Raji (cell line): ENCODE data around the gene AP1S1.

Source experiments
- POLR2A ChIP-seq: IDR thresholded peaks from 2 replicates; pipeline ENCODE4 v1.6.1; 2011; ENCODE audit warnings: low read depth, low read length, control low read depth; ENCODE audit not compliant: insufficient read depth

The AP1S1 gene

GRCh38 chr7:101122933-101123702 lies 31.2 kb upstream of the AP1S1 start:
- no peak for TF ChIP-seq POLR2A

DNA sequence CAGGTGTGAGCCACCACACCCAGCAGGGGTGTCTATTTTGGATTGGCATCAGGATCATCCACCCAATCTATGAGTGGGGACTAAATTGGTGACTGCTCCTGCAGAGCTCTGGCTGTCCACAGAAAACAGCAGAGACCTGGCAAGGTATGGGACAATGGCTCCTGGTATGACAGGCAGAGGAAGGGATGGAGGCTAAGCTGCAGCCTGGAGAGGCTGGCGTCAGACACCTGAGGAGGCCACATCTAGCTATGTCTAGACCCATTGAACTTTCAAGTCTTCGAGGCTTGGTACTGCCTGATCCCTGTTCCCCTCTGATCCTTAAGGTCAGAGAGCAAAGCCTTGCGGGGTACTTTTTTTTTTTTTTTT lies 30.6 kb upstream of the AP1S1 start:
- no peak for TF ChIP-seq POLR2A

GRCh38 chr7:101124376-101125056 lies 29.8 kb upstream of the AP1S1 start:
- no peak for TF ChIP-seq POLR2A

DNA sequence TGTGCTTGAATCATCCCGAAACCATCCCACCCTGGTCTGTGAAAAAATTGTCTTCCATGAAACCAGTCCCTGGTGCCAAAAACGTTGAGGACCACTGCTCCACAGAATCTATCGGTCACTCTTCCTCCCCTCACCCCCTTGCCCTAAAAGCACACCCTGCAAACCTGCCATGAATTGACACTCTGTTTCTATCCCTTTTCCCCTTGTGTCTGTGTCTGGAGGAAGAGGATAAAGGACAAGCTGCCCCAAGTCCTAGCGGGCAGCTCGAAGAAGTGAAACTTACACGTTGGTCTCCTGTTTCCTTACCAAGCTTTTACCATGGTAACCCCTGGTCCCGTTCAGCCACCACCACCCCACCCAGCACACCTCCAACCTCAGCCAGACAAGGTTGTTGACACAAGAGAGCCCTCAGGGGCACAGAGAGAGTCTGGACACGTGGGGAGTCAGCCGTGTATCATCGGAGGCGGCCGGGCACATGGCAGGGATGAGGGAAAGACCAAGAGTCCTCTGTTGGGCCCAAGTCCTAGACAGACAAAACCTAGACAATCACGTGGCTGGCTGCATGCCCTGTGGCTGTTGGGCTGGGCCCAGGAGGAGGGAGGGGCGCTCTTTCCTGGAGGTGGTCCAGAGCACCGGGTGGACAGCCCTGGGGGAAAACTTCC lies 28.2 kb upstream of the AP1S1 start:
- no peak for TF ChIP-seq POLR2A

DNA sequence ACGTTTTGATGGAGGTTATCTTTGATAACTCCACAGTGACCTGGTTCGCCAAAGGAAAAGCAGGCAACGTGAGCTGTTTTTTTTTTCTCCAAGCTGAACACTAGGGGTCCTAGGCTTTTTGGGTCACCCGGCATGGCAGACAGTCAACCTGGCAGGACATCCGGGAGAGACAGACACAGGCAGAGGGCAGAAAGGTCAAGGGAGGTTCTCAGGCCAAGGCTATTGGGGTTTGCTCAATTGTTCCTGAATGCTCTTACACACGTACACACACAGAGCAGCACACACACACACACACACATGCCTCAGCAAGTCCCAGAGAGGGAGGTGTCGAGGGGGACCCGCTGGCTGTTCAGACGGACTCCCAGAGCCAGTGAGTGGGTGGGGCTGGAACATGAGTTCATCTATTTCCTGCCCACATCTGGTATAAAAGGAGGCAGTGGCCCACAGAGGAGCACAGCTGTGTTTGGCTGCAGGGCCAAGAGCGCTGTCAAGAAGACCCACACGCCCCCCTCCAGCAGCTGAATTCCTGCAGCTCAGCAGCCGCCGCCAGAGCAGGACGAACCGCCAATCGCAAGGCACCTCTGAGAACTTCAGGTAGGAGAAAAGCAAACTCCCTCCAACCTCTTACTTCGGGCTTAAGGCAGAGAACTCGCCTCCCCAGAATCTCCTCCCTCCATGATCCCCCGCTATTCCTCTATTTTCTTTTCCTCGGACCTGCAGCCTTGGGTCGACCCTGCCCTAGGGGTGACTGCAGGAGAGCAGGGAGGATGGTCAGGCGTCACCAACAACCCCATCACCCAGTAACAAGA lies 27.4 kb upstream of the AP1S1 start, which contains the start of gene SERPINE1:
Gene SERPINE1 (plus strand): TSS at position 454 of the 809 bp plus-strand sequence. CDS start 1,290 bp downstream, outside the sequence.
- TF ChIP-seq POLR2A = 0 out of 2 replicates have a peak, but pooled peaks have one; percentile 32

GRCh38 chr7:101127460-101128039 lies 26.7 kb upstream of the AP1S1 start:
- no peak for TF ChIP-seq POLR2A

GRCh38 chr7:101128040-101128834 lies 26.0 kb upstream of the AP1S1 start:
- no peak for TF ChIP-seq POLR2A

GRCh38 chr7:101129603-101130117 lies 24.6 kb upstream of the AP1S1 start:
- TF ChIP-seq POLR2A = no peak

- TF ChIP-seq POLR2A = no peak
Measured at GRCh38 chr7:101133621-101134398, 20.5 kb upstream of the AP1S1 start.

DNA sequence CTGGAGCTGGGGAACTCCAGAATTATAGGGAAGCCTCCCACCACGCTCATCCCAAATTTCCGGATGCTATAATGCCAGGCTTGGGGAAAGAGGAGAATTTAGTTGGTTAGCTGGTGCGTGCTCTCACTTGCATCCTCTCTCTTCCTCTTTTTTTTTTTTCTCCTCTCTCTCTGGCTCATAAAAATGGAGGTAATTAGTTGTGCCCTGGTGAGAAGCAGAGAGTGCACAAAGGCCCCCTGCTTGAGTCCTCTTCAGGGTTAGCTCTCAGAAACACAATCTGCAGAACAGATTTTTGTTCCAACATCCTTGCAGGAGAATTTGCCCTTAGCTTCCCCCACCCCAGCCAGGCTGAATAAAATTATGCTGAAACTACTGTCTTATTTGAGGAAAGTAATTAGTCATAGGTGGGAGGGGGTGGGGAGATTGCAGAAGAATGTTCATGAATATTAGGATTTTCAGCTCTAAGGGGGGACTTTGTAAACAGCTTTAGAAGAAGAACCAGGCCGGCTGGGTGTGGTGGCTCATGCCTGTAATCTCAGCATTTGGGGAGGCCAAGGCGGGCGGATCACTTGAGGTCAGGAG lies 19.8 kb upstream of the AP1S1 start:
- no peak for TF ChIP-seq POLR2A

DNA sequence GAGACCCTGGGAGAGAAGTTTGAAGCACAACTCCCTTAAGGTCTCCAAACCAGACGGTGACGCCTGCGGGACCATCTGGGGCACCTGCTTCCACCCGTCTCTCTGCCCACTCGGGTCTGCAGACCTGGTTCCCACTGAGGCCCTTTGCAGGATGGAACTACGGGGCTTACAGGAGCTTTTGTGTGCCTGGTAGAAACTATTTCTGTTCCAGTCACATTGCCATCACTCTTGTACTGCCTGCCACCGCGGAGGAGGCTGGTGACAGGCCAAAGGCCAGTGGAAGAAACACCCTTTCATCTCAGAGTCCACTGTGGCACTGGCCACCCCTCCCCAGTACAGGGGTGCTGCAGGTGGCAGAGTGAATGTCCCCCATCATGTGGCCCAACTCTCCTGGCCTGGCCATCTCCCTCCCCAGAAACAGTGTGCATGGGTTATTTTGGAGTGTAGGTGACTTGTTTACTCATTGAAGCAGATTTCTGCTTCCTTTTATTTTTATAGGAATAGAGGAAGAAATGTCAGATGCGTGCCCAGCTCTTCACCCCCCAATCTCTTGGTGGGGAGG lies 16.5 kb upstream of the AP1S1 start:
- TF ChIP-seq POLR2A = no peak

- TF ChIP-seq POLR2A = peak; percentile 47
Measured at GRCh38 chr7:101138213-101138870, 15.9 kb upstream of the AP1S1 start.
